Spinal cord (tissue), 10 donors: ENCODE data around the gene PHACTR3. TPM values are rescaled to one million over a fixed set of nuclear protein-coding genes. Genes with fewer than 3 reads are reported as not detected.
"Not testable (repeated sequence)": the region's sequence is repeated elsewhere in the genome, so short reads cannot be mapped to it uniquely, and the experiment has no call there.

ENCODE experiments used
- DNase-seq, 6 donors: peaks; one replicate each; pipeline versions ENCODE4 v3.0.0 to v3.0.0-alpha.2; 2013 to 2015; ENCODE audit warnings: low spot score in 6 of 6, low read depth in 4 of 6
- H3K27ac ChIP-seq: one replicate; pipeline ENCODE4 v1.5.1; 2013; ENCODE audit warnings: low read depth, low read length, control low read depth
- H3K27me3 ChIP-seq: one replicate; pipeline ENCODE4 v1.6.1; 2013; ENCODE audit warnings: low read length; ENCODE audit not compliant: control insufficient read depth, insufficient read depth
- H3K36me3 ChIP-seq: one replicate; pipeline ENCODE4 v1.6.1; 2013; ENCODE audit warnings: low read length; ENCODE audit not compliant: control insufficient read depth, insufficient read depth
- H3K4me1 ChIP-seq: one replicate; pipeline ENCODE4 v1.6.1; 2013; ENCODE audit warnings: low read length; ENCODE audit not compliant: control insufficient read depth, insufficient read depth
- H3K4me3 ChIP-seq: one replicate; pipeline ENCODE4 v1.5.1; 2013; ENCODE audit warnings: low read depth, low read length, control low read depth
- H3K9me3 ChIP-seq: one replicate; pipeline ENCODE4 v1.6.1; 2013; ENCODE audit warnings: low read length; ENCODE audit not compliant: control insufficient read depth, insufficient read depth
- WGBS: methylation state at CpG from one replicate; pipeline ENCODE4 v1.1.5; 2013; ENCODE audit warnings: missing lambda C conversion rate; ENCODE audit not compliant: insufficient coverage; 5-methylcytosine and 5-hydroxymethylcytosine counted together
- polyA plus RNA-seq, 2 donors: library from polyadenylated mRNA; unstranded; fragments of 120-200 nt; gene quantifications; one replicate each; pipeline ENCODE4 v1.2.1, GENCODE V29; 2013; ENCODE audit not compliant: insufficient read length in 2 of 2
- total RNA-seq, 2 donors: library from RNA; depleted of rRNA in 1 of 2; stranded (reverse); fragments of 120-200 nt in 1 of 2; fragments of >200 nt in 1 of 2; gene quantifications; one replicate each; pipeline versions ENCODE4 v1.2.3 to v1.2.4, GENCODE V29; 2013 to 2014
- donor health status: healthy.

PHACTR3 gene
- total and polyA plus RNA-seq, 4 donors: 23.5 to 97.8 (median 52.6) TPM

GRCh38 chr20:59614714-59615113, 10.4 kb downstream of the PHACTR3 start:
- Histone ChIP-seq H3K27ac (no peak overlapping the region), H3K4me1 (peaks cover 22% of the 10 kb centered on the region), H3K36me3 (peaks cover 4% of the 10 kb centered on the region), H3K4me3 (no peak overlapping the region), H3K27me3 (no peaks in the 10 kb centered on the region), H3K9me3 (no peaks in the 10 kb centered on the region)
- DNase-seq: no peak
- WGBS: 80% methylated on average over 5 of the region's 7 CpGs

GRCh38 chr20:59616306-59616705, 12.0 kb downstream of the PHACTR3 start:
- no peaks in the 10 kb centered on the region for H3K27me3 ChIP-seq
- peaks cover 8% of the 10 kb centered on the region for H3K36me3 ChIP-seq
- H3K4me1 ChIP-seq: peaks cover 34% of the 10 kb centered on the region
- no peak overlapping the region for H3K4me3 ChIP-seq
- no peaks in the 10 kb centered on the region for H3K9me3 ChIP-seq
- no peak for DNase-seq
- WGBS: 89% methylated on average over 5 of the region's 5 CpGs
- H3K27ac ChIP-seq: no peak overlapping the region

- WGBS: 60% methylated on average over 1 of the region's 2 CpGs
- H3K4me1 ChIP-seq: peaks cover 38% of the 10 kb centered on the region
- H3K27ac ChIP-seq: no peak overlapping the region
Observed at GRCh38 chr20:59617221-59617620, 12.9 kb downstream of the PHACTR3 start.

GRCh38 chr20:59618131-59618530, 13.8 kb downstream of the PHACTR3 start:
- DNase-seq: no peak
- H3K36me3 ChIP-seq: peaks cover 12% of the 10 kb centered on the region
- no peak overlapping the region for H3K27ac ChIP-seq
- no peak overlapping the region for H3K4me3 ChIP-seq
- no peaks in the 10 kb centered on the region for H3K27me3 ChIP-seq
- H3K4me1 ChIP-seq: peaks cover 43% of the 10 kb centered on the region
- H3K9me3 ChIP-seq: no peaks in the 10 kb centered on the region
- 73% methylated on average over 8 of the region's 8 CpGs for WGBS

More at GRCh38 chr20:59617221-59617620, 12.9 kb downstream of the PHACTR3 start:
- H3K36me3 ChIP-seq: peaks cover 9% of the 10 kb centered on the region
- DNase-seq: no peak
- no peaks in the 10 kb centered on the region for H3K27me3 ChIP-seq
- H3K9me3 ChIP-seq: no peaks in the 10 kb centered on the region
- no peak overlapping the region for H3K4me3 ChIP-seq

GRCh38 chr20:59618585-59618984, 14.2 kb downstream of the PHACTR3 start:
- Histone ChIP-seq H3K36me3 (peaks cover 14% of the 10 kb centered on the region), H3K4me1 (peaks cover 43% of the 10 kb centered on the region)
- H3K27me3 ChIP-seq, H3K27ac ChIP-seq, H3K9me3 ChIP-seq, H3K4me3 ChIP-seq, DNase-seq: not testable (repeated sequence)
- WGBS: 76% methylated on average over 5 of the region's 6 CpGs

- H3K4me1 ChIP-seq: peaks cover 47% of the 10 kb centered on the region
- DNase-seq: no peak
- 59% methylated on average over 9 of the region's 11 CpGs for WGBS
- H3K27me3 ChIP-seq: no peaks in the 10 kb centered on the region
- peaks cover 22% of the 10 kb centered on the region for H3K36me3 ChIP-seq
- H3K9me3 ChIP-seq: no peaks in the 10 kb centered on the region
- H3K27ac ChIP-seq: no peak overlapping the region
- H3K4me3 ChIP-seq: no peak overlapping the region
Observed at GRCh38 chr20:59620860-59621505, 16.6 kb downstream of the PHACTR3 start.

GRCh38 chr20:59622496-59622895, 18.2 kb downstream of the PHACTR3 start:
- Histone ChIP-seq H3K9me3 (peaks cover 2% of the 10 kb centered on the region), H3K4me3 (no peak overlapping the region), H3K36me3 (peaks cover 28% of the 10 kb centered on the region), H3K4me1 (peaks cover 48% of the 10 kb centered on the region), H3K27ac (no peak overlapping the region), H3K27me3 (no peaks in the 10 kb centered on the region)
- no peak for DNase-seq
- 81% methylated on average over 9 of the region's 9 CpGs for WGBS

GRCh38 chr20:59623133-59623532, 18.8 kb downstream of the PHACTR3 start:
- 98% methylated on average over 9 of the region's 13 CpGs for WGBS
- no peak for DNase-seq

GRCh38 chr20:59623583-59623982, 19.2 kb downstream of the PHACTR3 start:
- Histone ChIP-seq H3K9me3 (peaks cover 2% of the 10 kb centered on the region), H3K4me1 (peaks cover 46% of the 10 kb centered on the region), H3K36me3 (peaks cover 28% of the 10 kb centered on the region), H3K27ac (no peak overlapping the region), H3K27me3 (no peaks in the 10 kb centered on the region), H3K4me3 (no peak overlapping the region)
- 91% methylated on average over 9 of the region's 9 CpGs for WGBS
- DNase-seq: no peak

More at GRCh38 chr20:59623133-59623532, 18.8 kb downstream of the PHACTR3 start:
- no peak overlapping the region for H3K27ac ChIP-seq
- H3K36me3 ChIP-seq: peaks cover 28% of the 10 kb centered on the region
- H3K9me3 ChIP-seq: peaks cover 2% of the 10 kb centered on the region
- H3K27me3 ChIP-seq: no peaks in the 10 kb centered on the region
- no peak overlapping the region for H3K4me3 ChIP-seq
- H3K4me1 ChIP-seq: peaks cover 46% of the 10 kb centered on the region

GRCh38 chr20:59624401-59624800, 20.1 kb downstream of the PHACTR3 start:
- Histone ChIP-seq H3K27me3 (no peaks in the 10 kb centered on the region), H3K4me3 (no peak overlapping the region), H3K36me3 (peaks cover 31% of the 10 kb centered on the region), H3K27ac (no peak overlapping the region), H3K9me3 (peaks cover 2% of the 10 kb centered on the region), H3K4me1 (peaks cover 55% of the 10 kb centered on the region)
- no peak for DNase-seq
- 97% methylated on average over 5 of the region's 6 CpGs for WGBS
